Right lobe of liver (tissue), 6 donors: ENCODE data around the gene SLX4IP. TPM values are rescaled to one million over a fixed set of nuclear protein-coding genes. Genes with fewer than 3 reads are reported as not detected.

Source experiments
- ATAC-seq, 4 donors: fragments of 200-7000 bp; cut with Tn5 transposase; one replicate each; pipeline ENCODE4 v1.9.1; 2020; ENCODE audit warnings: mild to moderate bottlenecking in 4 of 4, moderate library complexity in 4 of 4
- DNase-seq, 3 donors: peaks; one replicate each; pipeline ENCODE4 v3.0.0-alpha.2; 2020
- H3K27ac ChIP-seq, 3 donors: fragments of 200-600 bp; one replicate each; pipeline ENCODE4 v1.8.0; 2022
- H3K27me3 ChIP-seq, 2 donors: fragments of 200-600 bp; one replicate each; pipeline ENCODE4 v1.8.0; 2022
- H3K36me3 ChIP-seq, 4 donors: fragments of 200-600 bp; sonication (generic) in 1 of 4; one replicate each; pipeline versions ENCODE4 v1.5.1 to v1.8.0; 2017 to 2022; ENCODE audit warnings: control low read depth in 1 of 4
- H3K4me1 ChIP-seq, 4 donors: fragments of 200-600 bp; sonication (generic) in 1 of 4; one replicate each; pipeline versions ENCODE4 v1.5.1 to v1.8.0; 2017 to 2022; ENCODE audit warnings: control low read depth in 1 of 4
- H3K4me3 ChIP-seq, 3 donors: fragments of 200-600 bp; one replicate each; pipeline ENCODE4 v1.8.0; 2022
- H3K9me3 ChIP-seq, 4 donors: fragments of 200-600 bp; sonication (generic) in 1 of 4; one replicate each; pipeline versions ENCODE4 v1.5.1 to v1.8.0; 2017 to 2022; ENCODE audit warnings: control low read depth in 1 of 4
- POLR2A ChIP-seq: fragments of 450-650 bp; IDR thresholded peaks from one replicate; pipeline ENCODE4 v1.6.1; 2017; ENCODE audit warnings: antibody characterized with exemption, mild to moderate bottlenecking
- WGBS: methylation state at CpG from one replicate; pipeline ENCODE4 v1.1.6; 2018; ENCODE audit warnings: low coverage, low lambda C conversion rate; ENCODE audit not compliant: insufficient coverage; ENCODE audit errors: missing lambda C conversion rate; 5-methylcytosine and 5-hydroxymethylcytosine counted together
- intact Hi-C, 2 donors: fragments of 100-400 bp; cut with DNase I; formaldehyde crosslinking; loops; one replicate each; pipeline versions ENCODE4 v1.11.2 to v1.14.1; 2022
- total RNA-seq, 6 experiments: library from RNA; depleted of rRNA in 2 of 6; stranded (reverse); fragments of >200 nt in 2 of 6; fragmentation: NEBNext Ultra II Directional in 3 of 6; extraction: Animal tissue kit (Norgen Biotek cat#: 25700) in 3 of 6; gene quantifications; one replicate each; pipeline versions ENCODE4 v1.1.0 to v1.2.4, GENCODE V29; 2016 to 2023
- TF ChIP-seq, protein P1 (sequence below), 4 donors: fragments of 200-600 bp in 3 of 4; fragments of 450-650 bp in 1 of 4; IDR thresholded peaks; one replicate each; pipeline versions ENCODE4 v1.5.1 to v1.8.0; 2016 to 2022; ENCODE audit warnings: antibody characterized with exemption in 4 of 4, mild to moderate bottlenecking in 2 of 4
- donor health status: DM: no; HTN: yes; CAD: no.
- donor health status: DM: no; HTN: no; CAD: no.
- donor health status: DM: no; HTN: no; CAD: no.
- donor health status: DM: no; HTN: yes; CAD: no.
- donor health status: DM: no; HTN: yes; CAD: no.

The SLX4IP gene
- total RNA-seq, 6 experiments from 2014 or later, result 2.0 to 4.0 (median 3.5) TPM

DNA sequence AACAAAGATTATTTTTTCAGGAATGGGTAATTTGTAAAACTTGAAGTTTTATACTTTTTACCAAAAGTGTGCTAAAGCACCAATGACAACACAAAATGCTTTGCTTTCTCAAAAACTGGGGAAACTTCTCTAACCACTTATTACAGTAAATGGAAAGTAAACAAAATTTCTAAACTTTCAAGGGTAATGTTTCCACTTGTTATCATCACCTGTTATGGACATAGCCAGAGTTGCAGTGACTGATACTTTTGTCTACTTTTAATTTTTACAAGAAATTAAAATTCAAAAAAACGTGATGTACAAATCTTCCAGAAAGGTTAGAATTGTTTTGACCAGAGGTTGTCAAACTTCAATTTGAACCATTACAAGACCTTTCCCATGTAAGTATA lies 138.8 kb downstream of the SLX4IP start:
- intact Hi-C loops, result no loop called here
- Histone ChIP-seq H3K36me3 (no peaks in the 10 kb centered on the region), H3K27ac (no peak overlapping the region), H3K4me1 (no peaks in the 10 kb centered on the region), H3K27me3 (no peaks in the 10 kb centered on the region), H3K4me3 (no peak overlapping the region), H3K9me3 (no peaks in the 10 kb centered on the region)
- DNase-seq (no peak), ATAC-seq (no peak)
- TF ChIP-seq POLR2A, result no peak
- TF ChIP-seq, protein P1, sequence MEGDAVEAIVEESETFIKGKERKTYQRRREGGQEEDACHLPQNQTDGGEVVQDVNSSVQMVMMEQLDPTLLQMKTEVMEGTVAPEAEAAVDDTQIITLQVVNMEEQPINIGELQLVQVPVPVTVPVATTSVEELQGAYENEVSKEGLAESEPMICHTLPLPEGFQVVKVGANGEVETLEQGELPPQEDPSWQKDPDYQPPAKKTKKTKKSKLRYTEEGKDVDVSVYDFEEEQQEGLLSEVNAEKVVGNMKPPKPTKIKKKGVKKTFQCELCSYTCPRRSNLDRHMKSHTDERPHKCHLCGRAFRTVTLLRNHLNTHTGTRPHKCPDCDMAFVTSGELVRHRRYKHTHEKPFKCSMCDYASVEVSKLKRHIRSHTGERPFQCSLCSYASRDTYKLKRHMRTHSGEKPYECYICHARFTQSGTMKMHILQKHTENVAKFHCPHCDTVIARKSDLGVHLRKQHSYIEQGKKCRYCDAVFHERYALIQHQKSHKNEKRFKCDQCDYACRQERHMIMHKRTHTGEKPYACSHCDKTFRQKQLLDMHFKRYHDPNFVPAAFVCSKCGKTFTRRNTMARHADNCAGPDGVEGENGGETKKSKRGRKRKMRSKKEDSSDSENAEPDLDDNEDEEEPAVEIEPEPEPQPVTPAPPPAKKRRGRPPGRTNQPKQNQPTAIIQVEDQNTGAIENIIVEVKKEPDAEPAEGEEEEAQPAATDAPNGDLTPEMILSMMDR (IDR thresholded peaks at IDR 0.05), result no peak
- 78% methylated on average over 1 of the region's 1 CpG for WGBS

DNA sequence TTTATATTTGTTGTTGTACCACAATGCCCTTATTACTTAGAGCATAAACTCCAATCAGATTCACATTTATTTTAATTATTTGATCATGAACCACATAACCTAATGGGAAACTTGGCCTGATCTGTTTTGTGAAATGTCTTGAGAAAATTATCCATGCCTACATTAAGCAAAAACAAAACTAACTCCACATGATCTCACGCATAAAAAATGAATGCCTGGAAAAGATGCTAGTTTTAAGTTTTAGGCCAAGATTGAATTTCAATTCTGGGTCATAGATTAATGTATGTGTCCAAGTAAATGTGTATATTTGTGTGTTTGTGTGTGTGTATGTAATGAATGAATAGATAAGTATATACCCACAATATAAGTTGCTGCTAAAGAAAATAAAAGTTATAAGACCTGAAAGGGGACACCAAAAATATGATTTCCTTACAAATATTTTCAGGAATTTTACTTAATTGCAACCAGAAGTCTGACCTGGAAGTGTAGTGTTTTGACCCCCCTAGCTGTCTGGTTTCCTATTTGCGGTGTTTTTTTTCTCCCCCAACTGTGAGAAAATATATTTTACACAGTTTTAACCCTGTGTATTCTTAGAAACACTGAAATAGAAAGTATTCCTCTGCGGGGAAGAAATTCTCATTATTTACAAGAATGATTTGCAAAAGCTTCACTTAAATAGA lies 141.4 kb downstream of the SLX4IP start:
- TF ChIP-seq POLR2A, result no peak
- TF ChIP-seq, protein P1 (IDR thresholded peaks at IDR 0.05), result no peak
- no peak for ATAC-seq
- 73% methylated on average over 3 of the region's 3 CpGs for WGBS

DNA sequence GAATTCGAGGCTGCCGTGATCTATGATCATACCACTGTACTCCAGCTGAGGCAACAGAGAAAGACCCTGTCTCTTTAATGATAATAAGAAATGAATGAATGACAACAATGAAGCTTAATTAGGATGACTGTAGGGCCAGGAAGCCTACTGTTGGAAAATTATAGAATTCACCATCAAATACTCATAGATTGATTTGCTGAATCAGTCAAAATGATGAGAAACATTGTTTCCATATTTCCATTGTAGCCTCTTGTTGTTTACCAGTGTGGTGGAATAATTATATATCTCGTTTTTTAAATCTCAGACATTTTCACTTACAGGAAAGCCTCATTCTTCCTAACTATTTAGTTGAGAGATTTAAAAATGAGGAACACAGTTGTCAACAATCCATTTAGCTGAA lies 142.5 kb downstream of the SLX4IP start:
- intact Hi-C loops, result no loop called here
- no peak for TF ChIP-seq POLR2A
- TF ChIP-seq, protein P1 (IDR thresholded peaks at IDR 0.05), result no peak
- no peak overlapping the region for H3K4me3 ChIP-seq
- WGBS, result 94% methylated on average over 3 of the region's 3 CpGs
- no peaks in the 10 kb centered on the region for H3K36me3 ChIP-seq
- H3K9me3 ChIP-seq, result no peaks in the 10 kb centered on the region
- DNase-seq (no peak), ATAC-seq (no peak)
- H3K27ac ChIP-seq, result no peak overlapping the region
- no peaks in the 10 kb centered on the region for H3K27me3 ChIP-seq
- no peaks in the 10 kb centered on the region for H3K4me1 ChIP-seq

More for the DNA sequence above, 141.4 kb downstream of the SLX4IP start:
- Histone ChIP-seq H3K9me3 (no peaks in the 10 kb centered on the region), H3K27me3 (no peaks in the 10 kb centered on the region), H3K27ac (no peak overlapping the region), H3K36me3 (no peaks in the 10 kb centered on the region), H3K4me3 (no peak overlapping the region), H3K4me1 (no peaks in the 10 kb centered on the region)
- no peak for DNase-seq
- intact Hi-C loops, result no loop called here

DNA sequence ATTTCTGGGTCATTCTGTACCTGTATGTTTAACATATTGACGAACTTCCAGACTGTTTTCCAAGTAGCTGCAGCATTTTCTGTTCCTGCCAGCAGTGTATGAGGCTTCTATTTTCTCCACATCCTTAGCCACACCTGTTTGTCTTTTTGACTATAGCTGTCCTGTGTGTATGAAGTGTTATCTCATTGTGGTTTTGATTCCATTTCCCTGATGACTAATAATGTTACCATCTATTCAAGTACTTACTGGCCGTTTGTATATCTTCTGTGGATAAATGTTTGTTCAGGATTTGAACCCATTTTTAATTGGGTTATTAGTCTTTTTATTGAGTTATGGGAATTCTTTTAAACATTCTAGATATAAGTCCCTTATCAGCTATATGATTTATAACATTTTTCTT lies 143.5 kb downstream of the SLX4IP start:
- intact Hi-C loops, result no loop called here
- TF ChIP-seq POLR2A, result no peak
- TF ChIP-seq, protein P1 (IDR thresholded peaks at IDR 0.05), result no peak
- Histone ChIP-seq H3K36me3 (no peaks in the 10 kb centered on the region), H3K4me3 (no peak overlapping the region), H3K4me1 (no peaks in the 10 kb centered on the region), H3K27ac (no peak overlapping the region), H3K27me3 (no peaks in the 10 kb centered on the region), H3K9me3 (no peaks in the 10 kb centered on the region)
- no peak for DNase-seq
- WGBS, result 51% methylated on average over 2 of the region's 2 CpGs
- no peak for ATAC-seq
